ENCODE results near the gene ROBO1. TPM values are rescaled to one million over a fixed set of nuclear protein-coding genes. Genes with fewer than 3 reads are reported as not detected.

Gene ROBO1
- total RNA-seq, 1 donor from 2014 or later: 250 TPM

- peaks cover 6% of the 10 kb centered on the region for H3K27me3 Mint-ChIP-seq (ENCODE audit: unreplicated experiment)
- no peaks in the 10 kb centered on the region for H3K9me3 Mint-ChIP-seq (ENCODE audit: unreplicated experiment)
- no peak overlapping the region for H3K4me3 Mint-ChIP-seq (ENCODE audit: unreplicated experiment)
- H3K27ac Mint-ChIP-seq (ENCODE audit: unreplicated experiment): peak overlapping the region; percentile 83
- peaks cover 45% of the 10 kb centered on the region for H3K4me1 Mint-ChIP-seq (ENCODE audit: unreplicated experiment)
- no peaks in the 10 kb centered on the region for H3K36me3 Mint-ChIP-seq (ENCODE audit: low read depth, unreplicated experiment)
- no peak for TF ChIP-seq CTCF (IDR thresholded peaks at IDR 0.05; ENCODE audit: unreplicated experiment)
- DNase-seq (ENCODE audit: low spot score): no peak
Measured at GRCh38 chr3:78857494-78858111, 910.2 kb downstream of the ROBO1 start.

GRCh38 chr3:78856164-78856563, 911.6 kb downstream of the ROBO1 start:
- Mint-ChIP-seq H3K4me3 (ENCODE audit: unreplicated experiment) (no peak overlapping the region), H3K27ac (ENCODE audit: unreplicated experiment) (peak overlapping the region; percentile 15)
- no peak for DNase-seq (ENCODE audit: low spot score)

GRCh38 chr3:78855190-78855589, 912.6 kb downstream of the ROBO1 start:
- TF ChIP-seq CTCF (IDR thresholded peaks at IDR 0.05; ENCODE audit: unreplicated experiment): no peak
- DNase-seq (ENCODE audit: low spot score): no peak
- Mint-ChIP-seq H3K4me1 (ENCODE audit: unreplicated experiment) (peaks cover 35% of the 10 kb centered on the region), H3K9me3 (ENCODE audit: unreplicated experiment) (no peaks in the 10 kb centered on the region), H3K27me3 (ENCODE audit: unreplicated experiment) (peaks cover 6% of the 10 kb centered on the region), H3K4me3 (ENCODE audit: unreplicated experiment) (no peak overlapping the region), H3K36me3 (ENCODE audit: low read depth, unreplicated experiment) (no peaks in the 10 kb centered on the region), H3K27ac (ENCODE audit: unreplicated experiment) (no peak overlapping the region)

More at GRCh38 chr3:78856164-78856563, 911.6 kb downstream of the ROBO1 start:
- no peak for TF ChIP-seq CTCF (IDR thresholded peaks at IDR 0.05; ENCODE audit: unreplicated experiment)
- H3K9me3 Mint-ChIP-seq (ENCODE audit: unreplicated experiment): no peaks in the 10 kb centered on the region
- peaks cover 6% of the 10 kb centered on the region for H3K27me3 Mint-ChIP-seq (ENCODE audit: unreplicated experiment)
- H3K36me3 Mint-ChIP-seq (ENCODE audit: low read depth, unreplicated experiment): no peaks in the 10 kb centered on the region
- H3K4me1 Mint-ChIP-seq (ENCODE audit: unreplicated experiment): peaks cover 38% of the 10 kb centered on the region

- Mint-ChIP-seq H3K4me1 (ENCODE audit: unreplicated experiment) (peaks cover 28% of the 10 kb centered on the region), H3K27ac (ENCODE audit: unreplicated experiment) (peak overlapping the region; percentile 3)
Measured at GRCh38 chr3:78848392-78849288, 919.2 kb downstream of the ROBO1 start.

More at GRCh38 chr3:78848392-78849288, 919.2 kb downstream of the ROBO1 start:
- no peak for DNase-seq (ENCODE audit: low spot score)
- Mint-ChIP-seq H3K4me3 (ENCODE audit: unreplicated experiment) (no peak overlapping the region), H3K9me3 (ENCODE audit: unreplicated experiment) (no peaks in the 10 kb centered on the region), H3K27me3 (ENCODE audit: unreplicated experiment) (peaks cover 3% of the 10 kb centered on the region), H3K36me3 (ENCODE audit: low read depth, unreplicated experiment) (no peaks in the 10 kb centered on the region)
- no peak for TF ChIP-seq CTCF (IDR thresholded peaks at IDR 0.05; ENCODE audit: unreplicated experiment)

Measured in endothelial cell (in vitro differentiated cells).